Measurements from ENCODE around the gene RMND5B.
A peak's percentile ranks its signal among the peaks of the same experiment; 100 is the strongest.

Gene RMND5B

DNA sequence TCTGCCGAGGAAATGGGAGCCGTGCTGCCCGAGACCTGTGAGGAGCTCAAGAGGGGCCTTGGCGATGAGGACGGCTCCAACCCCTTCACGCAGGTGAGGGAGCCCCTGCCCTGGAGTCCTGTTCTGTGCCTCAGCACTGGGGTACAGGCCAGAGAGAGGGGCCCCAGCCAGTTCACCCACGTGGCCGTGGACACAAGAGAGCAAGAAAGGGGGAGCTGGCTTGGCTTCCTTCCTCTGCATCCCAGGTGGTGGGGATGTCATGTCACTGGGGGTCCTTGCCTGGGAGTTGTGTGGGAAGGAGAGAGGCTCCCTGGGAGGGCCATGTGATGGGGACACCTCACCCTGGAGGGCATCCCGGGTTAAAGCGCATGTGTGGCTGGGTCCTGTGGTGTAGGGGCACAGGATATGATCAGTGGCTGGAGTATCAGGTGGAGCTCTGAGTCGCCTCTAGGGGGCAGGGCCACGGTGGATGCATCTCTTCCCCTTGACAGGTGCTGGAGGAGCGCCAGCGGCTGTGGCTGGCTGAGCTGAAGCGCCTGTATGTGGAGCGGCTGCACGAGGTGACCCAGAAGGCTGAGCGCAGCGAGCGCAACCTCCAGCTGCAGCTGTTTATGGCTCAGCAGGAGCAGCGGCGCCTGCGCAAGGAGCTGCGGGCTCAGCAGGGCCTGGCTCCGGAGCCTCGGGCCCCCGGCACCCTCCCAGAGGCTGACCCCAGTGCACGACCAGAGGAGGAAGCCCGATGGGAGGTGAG lies 10.0 kb upstream of the RMND5B start:
- TF ChIP-seq, protein P1, sequence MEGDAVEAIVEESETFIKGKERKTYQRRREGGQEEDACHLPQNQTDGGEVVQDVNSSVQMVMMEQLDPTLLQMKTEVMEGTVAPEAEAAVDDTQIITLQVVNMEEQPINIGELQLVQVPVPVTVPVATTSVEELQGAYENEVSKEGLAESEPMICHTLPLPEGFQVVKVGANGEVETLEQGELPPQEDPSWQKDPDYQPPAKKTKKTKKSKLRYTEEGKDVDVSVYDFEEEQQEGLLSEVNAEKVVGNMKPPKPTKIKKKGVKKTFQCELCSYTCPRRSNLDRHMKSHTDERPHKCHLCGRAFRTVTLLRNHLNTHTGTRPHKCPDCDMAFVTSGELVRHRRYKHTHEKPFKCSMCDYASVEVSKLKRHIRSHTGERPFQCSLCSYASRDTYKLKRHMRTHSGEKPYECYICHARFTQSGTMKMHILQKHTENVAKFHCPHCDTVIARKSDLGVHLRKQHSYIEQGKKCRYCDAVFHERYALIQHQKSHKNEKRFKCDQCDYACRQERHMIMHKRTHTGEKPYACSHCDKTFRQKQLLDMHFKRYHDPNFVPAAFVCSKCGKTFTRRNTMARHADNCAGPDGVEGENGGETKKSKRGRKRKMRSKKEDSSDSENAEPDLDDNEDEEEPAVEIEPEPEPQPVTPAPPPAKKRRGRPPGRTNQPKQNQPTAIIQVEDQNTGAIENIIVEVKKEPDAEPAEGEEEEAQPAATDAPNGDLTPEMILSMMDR (IDR thresholded peaks at IDR 0.05), result peak; percentile 84

DNA sequence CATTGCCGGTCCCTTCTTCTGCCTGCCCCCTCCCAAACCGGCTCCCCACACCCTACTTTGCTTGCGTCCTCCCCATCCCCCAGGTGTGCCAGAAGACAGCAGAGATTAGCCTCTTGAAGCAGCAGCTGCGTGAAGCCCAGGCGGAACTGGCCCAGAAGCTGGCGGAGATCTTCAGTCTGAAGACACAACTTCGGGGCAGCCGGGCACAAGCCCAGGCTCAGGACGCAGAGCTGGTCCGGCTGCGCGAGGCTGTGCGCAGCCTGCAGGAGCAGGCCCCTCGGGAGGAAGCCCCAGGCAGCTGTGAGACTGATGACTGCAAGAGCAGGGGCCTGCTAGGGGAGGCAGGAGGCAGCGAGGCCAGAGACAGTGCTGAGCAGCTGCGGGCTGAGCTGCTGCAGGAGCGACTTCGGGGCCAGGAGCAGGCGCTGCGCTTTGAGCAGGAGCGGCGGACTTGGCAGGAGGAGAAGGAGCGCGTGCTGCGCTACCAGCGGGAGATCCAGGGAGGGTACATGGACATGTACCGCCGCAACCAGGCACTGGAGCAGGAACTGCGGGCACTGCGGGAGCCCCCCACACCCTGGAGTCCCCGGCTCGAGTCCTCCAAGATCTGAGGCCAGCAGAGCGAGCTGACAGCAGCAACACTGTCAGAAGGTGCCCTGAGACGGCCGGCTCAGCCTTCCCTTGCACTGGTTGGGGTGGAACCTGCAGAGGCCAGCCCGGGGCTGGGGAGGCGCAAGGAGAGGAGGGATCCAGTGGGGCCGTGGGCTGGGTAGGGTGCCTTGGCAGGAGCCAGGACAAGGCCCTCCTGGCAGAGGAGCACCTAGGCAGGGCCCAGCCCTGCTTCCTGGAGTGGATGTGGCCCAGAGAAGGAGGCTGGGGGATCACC lies 9.2 kb upstream of the RMND5B start:
- TF ChIP-seq, protein P1 (IDR thresholded peaks at IDR 0.05), result no peak

DNA sequence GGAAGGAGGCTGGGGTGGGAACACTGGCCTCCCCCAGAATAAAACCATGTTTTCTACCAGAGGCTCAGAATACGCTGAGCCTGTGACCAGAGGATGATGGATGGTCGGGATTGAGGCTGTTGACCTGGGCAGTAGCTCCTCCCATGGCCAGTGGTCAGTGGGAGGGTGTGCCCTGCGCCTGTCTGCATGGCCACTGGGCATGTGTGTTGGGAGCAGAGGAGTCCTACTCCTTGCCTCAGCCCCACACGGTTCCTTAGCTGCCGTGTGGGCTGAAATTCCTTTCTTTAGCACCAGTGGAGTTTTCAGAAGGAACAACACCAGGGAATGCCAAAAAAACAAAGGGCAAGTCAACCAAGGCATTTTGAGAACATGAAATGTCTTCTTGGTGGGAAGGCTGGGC lies 8.5 kb upstream of the RMND5B start:
- TF ChIP-seq, protein P1 (IDR thresholded peaks at IDR 0.05), result no peak

DNA sequence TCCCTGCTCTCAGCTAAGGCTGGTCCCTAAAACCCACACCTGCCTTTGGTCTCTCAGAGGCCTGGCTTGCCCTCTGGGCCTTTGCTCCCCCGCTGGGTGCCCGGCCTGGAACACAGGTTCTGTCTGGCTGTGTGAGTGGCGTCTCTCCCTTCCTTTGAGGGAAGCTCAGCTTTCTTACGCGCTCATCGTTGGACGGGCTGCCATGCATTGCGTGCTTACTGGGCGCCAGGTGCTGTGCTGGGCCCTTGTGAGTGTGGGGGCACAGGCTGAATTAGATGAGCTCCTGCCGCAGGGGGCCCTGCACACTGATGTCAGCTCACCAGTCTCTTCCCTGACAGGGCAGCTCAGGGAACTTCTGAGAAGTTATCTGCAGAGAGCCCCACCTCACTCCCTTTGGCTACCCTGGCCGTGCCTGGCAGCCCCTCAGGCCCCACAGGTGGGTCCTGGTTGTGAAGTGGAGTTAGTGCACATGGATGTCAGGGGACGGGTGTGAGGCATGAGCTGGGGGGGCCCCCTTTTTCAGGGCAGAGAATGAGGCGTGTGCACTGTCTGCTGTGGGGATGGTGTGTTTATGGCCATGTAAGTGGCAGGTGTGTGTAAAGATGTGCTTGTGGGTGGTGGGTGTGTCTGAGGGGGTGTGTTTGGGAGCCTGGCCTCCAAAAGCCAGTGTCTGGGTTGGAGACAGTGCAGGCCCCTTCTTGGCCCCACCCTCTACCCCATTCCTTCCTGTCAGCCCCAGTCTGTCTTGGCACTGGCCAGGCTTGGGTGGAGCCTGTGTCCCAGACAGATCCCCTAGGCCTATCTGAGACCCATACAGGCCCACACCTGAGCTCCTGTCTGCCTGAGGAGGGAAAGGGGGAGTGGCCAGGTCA lies 7.5 kb upstream of the RMND5B start:
- TF ChIP-seq, protein P1 (IDR thresholded peaks at IDR 0.05), result no peak

DNA sequence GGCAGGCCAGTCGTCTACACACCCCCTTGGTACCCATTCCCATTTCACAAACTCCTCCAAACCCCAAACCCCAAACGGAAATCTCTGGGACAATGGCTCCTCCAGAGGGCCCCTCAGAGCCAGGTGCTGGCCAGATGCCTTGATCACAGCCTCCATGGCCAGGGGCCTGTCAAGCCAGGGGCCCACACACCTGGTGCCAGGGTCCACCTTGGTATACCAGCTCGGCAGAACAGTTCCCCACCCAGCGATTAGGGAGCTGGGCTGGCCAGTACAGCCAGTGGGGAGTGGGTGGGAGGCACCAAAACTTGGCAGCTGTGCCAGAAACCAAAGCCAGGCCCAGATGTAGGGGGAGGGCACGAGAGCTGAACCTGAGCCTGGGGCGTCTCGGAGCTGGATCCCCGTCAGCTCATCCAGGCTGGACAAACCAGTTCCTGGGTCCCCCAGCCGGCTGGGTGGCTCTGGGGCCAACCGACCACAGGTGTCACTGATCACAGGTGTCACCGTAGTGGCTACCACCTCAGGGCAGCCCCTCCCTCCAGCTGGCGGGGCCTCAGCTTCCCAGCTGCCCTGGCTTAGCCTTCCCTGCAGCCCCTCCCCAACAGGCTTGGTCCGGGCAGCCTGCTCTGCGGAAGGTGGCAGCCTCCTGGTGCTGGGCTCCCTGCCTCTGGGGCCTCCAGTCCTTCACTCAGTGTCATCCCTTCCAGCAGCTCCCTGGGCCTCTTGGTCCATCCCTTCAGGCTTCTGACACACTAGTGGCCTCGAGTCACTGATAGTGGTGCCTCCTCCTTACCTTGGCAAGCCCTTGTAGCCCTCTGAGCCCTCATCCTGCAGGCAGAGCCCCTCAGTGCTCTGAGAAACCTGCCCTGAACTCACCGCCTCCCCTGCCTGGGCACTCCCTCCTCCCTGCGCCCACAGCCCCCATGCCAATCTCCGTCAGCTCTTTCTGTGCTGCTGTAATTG lies 6.6 kb upstream of the RMND5B start:
- TF ChIP-seq, protein P1 (IDR thresholded peaks at IDR 0.05), result no peak

DNA sequence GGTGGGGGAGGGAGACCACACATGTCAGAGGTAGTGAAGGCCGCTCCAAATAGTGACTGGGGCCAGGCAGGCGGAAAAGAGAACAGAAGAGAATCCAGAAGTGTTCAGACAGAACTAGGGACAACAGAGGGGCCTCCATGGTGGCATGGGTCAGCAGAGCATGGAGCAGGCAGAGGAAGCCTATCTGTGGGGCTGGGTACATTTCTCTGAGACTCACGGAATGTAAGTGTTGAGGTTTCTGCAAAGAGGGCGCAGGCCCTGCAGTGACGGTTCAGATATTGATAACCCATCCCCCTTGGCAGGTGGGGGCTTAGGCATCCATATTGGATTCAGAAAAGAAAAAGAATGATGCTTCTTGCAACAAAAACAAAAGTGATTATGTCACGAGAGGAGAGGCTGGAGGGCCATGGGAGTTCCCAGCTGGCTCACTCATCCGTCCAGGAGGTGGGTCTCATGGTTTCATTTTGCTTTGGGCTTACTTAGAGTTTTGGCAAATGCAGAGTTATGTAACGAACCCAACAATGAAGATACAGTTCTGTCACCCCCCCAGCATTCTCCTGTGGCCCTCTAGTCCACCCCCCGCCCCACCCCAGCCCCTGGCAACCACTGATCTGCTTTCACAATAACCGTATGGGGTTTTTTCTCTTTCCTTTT lies 5.4 kb upstream of the RMND5B start:
- TF ChIP-seq, protein P1 (IDR thresholded peaks at IDR 0.05), result no peak
